GM12892 (cell line): ENCODE results near the gene TRAF3.

Experiments
- POLR2A ChIP-seq: IDR thresholded peaks from 2 replicates; pipeline ENCODE4 v1.6.1; 2011; ENCODE audit warnings: low read depth, low read length, control low read depth
- POLR2AphosphoS5 ChIP-seq: IDR thresholded peaks from 2 replicates; pipeline ENCODE4 v1.6.1; 2011; ENCODE audit warnings: low read depth, low read length, control low read depth
- TAF1 ChIP-seq: IDR thresholded peaks from 2 replicates; pipeline ENCODE4 v1.6.1; 2011; ENCODE audit warnings: low read depth, mild to moderate bottlenecking, control low read depth, low read length, borderline replicate concordance

GRCh38 chr14:102930753-102931579, 153.7 kb downstream of the TRAF3 start:
- TF ChIP-seq TAF1 (no peak), POLR2A (no peak), POLR2AphosphoS5 (no peak)
